Hepatic stellate cell (primary cell): ENCODE data around the gene PIP5KL1.
A peak's percentile ranks its signal among the peaks of the same experiment; 100 is the strongest.

Source experiments
- DNase-seq: peaks from one replicate; pipeline ENCODE4 v3.0.0; 2011; ENCODE audit warnings: low spot score

PIP5KL1 gene

DNA sequence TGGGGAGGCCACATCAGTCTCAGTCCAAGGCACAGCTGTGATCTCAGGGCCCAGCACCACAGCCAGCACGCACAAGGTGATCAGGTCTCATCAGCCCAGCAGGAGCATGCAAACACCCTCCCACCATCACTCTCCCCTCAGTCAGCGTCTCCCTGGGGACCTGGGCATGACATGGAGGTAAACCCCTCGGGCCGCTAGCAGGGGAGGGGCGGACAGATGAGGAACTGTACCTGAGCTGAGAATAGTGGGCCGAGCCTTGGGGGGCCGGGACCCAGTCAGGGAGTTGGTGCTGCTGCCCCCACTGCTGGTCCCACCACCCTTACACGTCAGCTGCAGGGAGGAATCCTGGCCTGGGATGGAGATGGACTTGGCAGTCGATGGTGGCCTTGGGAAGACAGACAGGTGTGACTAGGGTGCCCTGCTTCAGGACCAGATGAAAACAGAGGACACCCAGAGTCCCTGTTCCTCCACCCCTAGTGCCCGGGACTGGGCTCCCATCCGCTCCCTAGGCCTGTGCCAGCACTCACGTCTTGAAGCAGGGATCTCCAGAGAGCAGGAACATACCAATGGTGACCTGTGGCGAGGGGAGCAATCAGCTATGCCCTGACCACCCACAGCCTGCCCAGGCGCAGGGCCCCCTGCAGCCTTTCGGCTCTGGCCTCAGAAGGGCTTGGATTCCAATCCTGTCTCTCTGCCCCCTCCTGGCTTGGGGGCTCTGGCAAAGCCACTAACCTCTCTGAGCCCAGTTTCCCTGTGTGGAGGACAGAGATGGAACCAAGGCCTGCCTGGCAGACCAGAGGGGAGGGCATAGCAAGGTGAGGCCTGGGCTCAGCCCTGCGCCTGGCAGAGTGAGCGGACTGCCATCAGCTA is 17.5 kb upstream of the PIP5KL1 start:
- DNase-seq, result no peak

DNA sequence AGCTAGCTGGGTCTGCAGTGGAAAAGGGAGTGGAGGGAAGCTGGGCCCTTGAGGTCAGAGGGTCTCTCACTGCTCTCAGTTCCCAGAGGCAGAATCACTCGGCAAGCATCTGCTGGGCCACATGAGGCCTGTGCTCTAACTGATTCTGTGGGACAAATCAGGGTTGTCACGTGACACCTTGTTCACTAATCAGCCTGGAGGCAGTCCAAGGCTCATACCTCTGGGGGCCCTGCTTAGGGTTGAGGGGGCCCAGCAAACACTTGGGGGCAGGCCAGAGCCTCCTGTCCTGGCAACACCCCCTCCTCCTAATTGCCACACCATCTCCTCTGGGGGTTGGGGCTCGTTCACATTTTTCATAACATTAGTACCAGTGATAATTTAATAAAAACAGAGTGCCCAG is 16.2 kb upstream of the PIP5KL1 start:
- no peak for DNase-seq

DNA sequence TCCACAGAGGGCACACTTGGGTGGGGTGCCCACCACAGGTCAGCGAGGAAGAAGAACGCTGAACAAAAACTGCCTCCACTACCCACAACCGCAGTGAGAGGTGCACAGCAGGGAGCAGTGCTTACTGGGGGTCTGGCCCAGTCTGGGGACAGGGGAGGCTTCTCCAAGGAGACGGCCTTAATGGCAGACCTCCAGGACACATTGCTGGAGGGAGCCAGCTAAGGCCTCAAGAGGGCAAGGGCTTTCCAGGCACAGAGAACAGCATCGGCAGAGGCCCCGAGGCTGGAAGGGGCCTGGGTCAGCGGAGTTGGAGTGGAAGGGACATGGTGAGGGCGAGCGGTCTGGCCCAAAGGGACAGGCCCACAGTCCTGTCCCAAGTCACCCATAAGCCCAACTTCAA is 15.4 kb upstream of the PIP5KL1 start:
- DNase-seq, result no peak

- no peak for DNase-seq
Measured at GRCh38 chr9:127945338-127945737, 14.8 kb upstream of the PIP5KL1 start.

GRCh38 chr9:127944586-127945218 is 14.1 kb upstream of the PIP5KL1 start:
- DNase-seq, result no peak

GRCh38 chr9:127943731-127944144 is 13.2 kb upstream of the PIP5KL1 start:
- peak; percentile 91 for DNase-seq

- DNase-seq, result no peak
Measured at GRCh38 chr9:127943011-127943662, 12.6 kb upstream of the PIP5KL1 start.

DNA sequence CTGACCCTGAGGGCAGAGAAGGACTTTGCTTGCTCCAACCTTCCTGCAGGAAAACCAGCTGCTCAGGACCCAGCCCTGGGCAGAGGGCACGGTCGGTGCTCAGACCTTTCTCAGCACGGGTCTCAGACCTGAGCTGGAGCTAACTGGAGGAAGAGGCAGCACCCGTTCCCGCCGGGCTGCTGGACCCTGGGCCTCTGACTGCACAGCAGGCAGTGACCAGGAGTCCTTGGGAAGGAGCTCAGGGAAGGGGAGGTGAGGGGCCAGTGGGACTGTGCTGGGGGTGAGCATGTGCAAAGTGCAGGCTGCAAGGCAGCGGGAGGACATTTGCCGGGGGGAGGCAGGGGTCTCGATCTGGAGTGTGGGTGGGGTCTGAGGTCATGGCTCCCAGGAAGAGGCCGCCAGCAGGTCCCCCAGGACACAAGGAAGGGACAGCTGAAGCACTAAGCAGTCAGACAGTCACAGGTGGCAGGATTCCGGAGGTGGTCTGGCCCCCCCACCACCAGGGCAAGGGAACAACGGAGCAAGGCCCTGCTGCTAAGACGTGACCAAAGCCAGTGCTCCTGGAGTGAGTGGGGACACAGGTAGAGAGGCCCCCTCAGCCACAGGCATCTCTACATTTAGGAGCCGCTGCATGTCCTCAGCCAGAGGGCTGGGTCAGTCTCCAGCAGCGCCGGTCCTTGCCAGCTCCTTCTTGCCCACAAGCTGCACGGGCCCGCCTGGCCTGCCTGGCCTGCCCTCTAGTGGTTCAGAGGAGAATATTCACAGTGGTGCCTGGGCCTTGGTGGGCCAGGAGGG is 11.8 kb upstream of the PIP5KL1 start:
- DNase-seq, result peak; percentile 78

- no peak for DNase-seq
Measured at GRCh38 chr9:127941961-127942215, 11.3 kb upstream of the PIP5KL1 start.

GRCh38 chr9:127941062-127941960 is 10.7 kb upstream of the PIP5KL1 start:
- no peak for DNase-seq

DNA sequence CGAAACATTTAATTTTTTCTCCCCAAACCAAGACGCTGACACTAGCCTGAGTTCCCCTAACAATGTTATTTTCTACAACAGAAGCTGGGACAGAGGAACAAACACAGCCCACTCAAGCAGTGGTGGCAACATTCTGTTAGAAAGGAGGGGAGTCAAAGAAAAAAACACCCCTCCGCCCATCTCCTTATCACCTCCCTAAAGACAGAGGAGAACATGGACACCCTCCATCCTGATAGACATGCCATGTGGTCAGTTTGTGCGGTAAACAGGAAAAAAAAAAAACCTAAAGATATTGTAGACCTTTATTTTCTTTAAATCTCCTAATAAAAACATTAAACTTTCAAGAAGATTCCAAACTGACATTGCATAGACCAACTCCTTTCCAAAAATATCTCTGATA is 10.0 kb upstream of the PIP5KL1 start:
- DNase-seq, result no peak

DNA sequence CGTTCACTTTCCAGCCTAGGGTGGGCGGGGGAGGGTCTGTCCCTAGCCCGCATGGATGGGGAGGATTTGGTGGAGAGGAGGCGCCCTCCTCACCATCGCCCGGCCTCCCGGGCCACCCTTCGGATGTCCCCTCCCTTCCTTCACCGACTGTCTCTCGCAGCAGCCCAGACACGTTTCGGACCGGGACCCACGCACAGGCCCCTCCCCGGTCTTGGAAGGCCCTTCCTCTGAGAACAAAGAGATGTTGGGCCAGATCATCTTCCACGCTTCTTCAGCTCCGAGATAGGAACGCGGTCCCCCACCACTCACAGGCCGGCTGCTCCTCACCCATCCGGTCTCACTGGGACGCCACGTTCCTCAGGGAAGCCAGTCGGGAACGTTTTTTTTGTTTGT is 7.7 kb upstream of the PIP5KL1 start:
- DNase-seq, result no peak

GRCh38 chr9:127937388-127938297 is 7.1 kb upstream of the PIP5KL1 start, which contains the start of gene DPM2:
TSS of gene DPM2 (minus strand) at chr9:127937854. CDS start at chr9:127937820, 34 bp downstream.
- DNase-seq, result peak; percentile 95

DNA sequence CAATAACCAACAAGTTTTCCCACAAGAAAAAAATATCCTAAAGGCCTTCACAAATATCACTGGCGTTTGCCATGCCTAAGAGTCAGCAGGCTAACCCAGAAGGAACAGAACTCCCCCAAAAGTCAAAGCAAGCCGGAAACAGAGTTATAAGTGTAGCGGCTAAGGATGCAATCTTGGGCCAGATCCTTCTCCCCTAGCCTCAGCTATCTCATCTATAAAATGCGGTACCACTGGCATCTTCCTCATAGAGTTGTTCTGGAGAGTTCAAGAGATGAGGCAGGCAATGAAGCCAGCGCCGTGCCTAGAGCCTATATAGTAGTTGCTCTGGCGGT is 6.4 kb upstream of the PIP5KL1 start:
- peak; percentile 34 for DNase-seq

DNA sequence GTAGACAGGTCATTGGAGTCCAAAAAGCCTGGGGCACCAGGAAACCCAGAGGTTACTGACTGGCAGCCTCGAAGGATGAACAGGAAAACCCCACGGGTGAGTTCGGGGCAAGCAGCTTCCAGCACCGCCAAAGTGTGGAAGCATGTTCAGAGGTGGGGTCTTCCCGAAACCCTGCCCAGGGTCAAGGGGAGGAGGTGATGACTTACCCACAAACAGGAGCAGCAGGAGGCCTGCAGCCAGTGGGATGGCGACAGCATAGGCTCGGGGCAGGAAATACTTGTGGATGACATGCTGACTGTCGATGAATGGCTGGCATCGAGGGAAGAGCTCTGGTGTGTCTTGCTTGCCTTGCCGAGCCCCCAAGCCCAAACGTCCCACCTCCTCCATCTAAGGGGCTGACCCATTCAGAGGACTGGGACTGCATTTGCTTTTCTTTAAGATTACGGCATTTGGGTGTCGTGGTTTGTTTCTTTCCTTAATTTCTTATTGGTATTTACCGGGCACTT is 5.8 kb upstream of the PIP5KL1 start:
- no peak for DNase-seq

- DNase-seq, result no peak
Measured at GRCh38 chr9:127935765-127936221, 5.2 kb upstream of the PIP5KL1 start.

- no peak for DNase-seq
Measured at GRCh38 chr9:127934986-127935385, 4.4 kb upstream of the PIP5KL1 start.

GRCh38 chr9:127934248-127934647 is 3.7 kb upstream of the PIP5KL1 start:
- DNase-seq, result no peak

- DNase-seq, result peak; percentile 82
Measured at GRCh38 chr9:127931092-127931881, 710 bp upstream of the PIP5KL1 start.
